ENCODE results near the gene ETNK2.

GRCh38 chr1:204114606-204115005, 37.2 kb downstream of the ETNK2 start:
- TF ChIP-seq POLR2A (IDR thresholded peaks at IDR 0.05; ENCODE audit: low read depth, low read length) (no peak), USF2 (IDR thresholded peaks at IDR 0.05; ENCODE audit: low read depth, low read length) (no peak), CTCF (conservative IDR thresholded peaks at IDR 0.05; ENCODE audit: low read depth, low read length) (no peak), RFX5 (IDR thresholded peaks at IDR 0.05; ENCODE audit: low read depth, low read length) (no peak), BHLHE40 (IDR thresholded peaks at IDR 0.05; ENCODE audit: low read depth, low read length) (no peak)
